Heart right ventricle (tissue), 16 donors: ENCODE results near the gene SYDE2. TPM values are rescaled to one million over a fixed set of nuclear protein-coding genes. Genes with fewer than 3 reads are reported as not detected.

Experiments used
- ATAC-seq, 8 donors: fragments of 200-7000 bp; cut with Tn5 transposase; one replicate each; pipeline ENCODE4 v1.9.1; 2020; ENCODE audit warnings: mild to moderate bottlenecking in 8 of 8, moderate library complexity in 8 of 8, moderate number of reproducible peaks in 1 of 8
- DNase-seq, 2 donors: peaks; one replicate each; pipeline ENCODE4 v3.0.0-alpha.2; 2020
- H3K27ac ChIP-seq, 10 donors: fragments of 200-600 bp; sonication (generic) in 2 of 10; one replicate each; pipeline versions ENCODE4 v1.5.0 to v1.8.0; 2020 to 2022; ENCODE audit warnings: mild to moderate bottlenecking in 3 of 10
- H3K27me3 ChIP-seq, 7 donors: fragments of 200-600 bp; one replicate each; pipeline ENCODE4 v1.8.0; 2021 to 2022; ENCODE audit warnings: mild to moderate bottlenecking in 2 of 7
- H3K36me3 ChIP-seq, 9 donors: fragments of 200-600 bp; sonication (generic) in 1 of 9; one replicate each; pipeline versions ENCODE4 v1.5.0 to v1.8.0; 2020 to 2022; ENCODE audit warnings: mild to moderate bottlenecking in 2 of 9
- H3K4me1 ChIP-seq, 9 donors: fragments of 200-600 bp; sonication (generic) in 1 of 9; one replicate each; pipeline versions ENCODE4 v1.5.0 to v1.8.0; 2020 to 2022; ENCODE audit warnings: mild to moderate bottlenecking in 4 of 9
- H3K4me3 ChIP-seq, 10 donors: fragments of 200-600 bp; sonication (generic) in 2 of 10; one replicate each; pipeline versions ENCODE4 v1.5.0 to v1.8.0; 2020 to 2022; ENCODE audit warnings: mild to moderate bottlenecking in 7 of 10, moderate library complexity in 2 of 10
- H3K9me3 ChIP-seq, 11 donors: fragments of 200-600 bp in 10 of 11; sonication (generic) in 2 of 11; one replicate each; pipeline versions ENCODE4 v1.5.0 to v1.8.0; 2013 to 2022; ENCODE audit warnings: mild to moderate bottlenecking in 2 of 11, control low read depth in 1 of 11, moderate library complexity in 1 of 11
- CTCF ChIP-seq, 9 donors: fragments of 200-600 bp; sonication (generic) in 2 of 9; IDR thresholded peaks; one replicate each; pipeline versions ENCODE4 v1.5.0 to v1.8.0; 2021 to 2022; ENCODE audit warnings: antibody characterized with exemption in 9 of 9, mild to moderate bottlenecking in 5 of 9, moderate library complexity in 1 of 9
- WGBS, 2 donors: extraction: QIAGEN DNeasy Blood & Tissue Kit; methylation state at CpG; one replicate each; pipeline ENCODE4 v1.1.7; 2013; ENCODE audit warnings: inconsistent platforms in 1 of 2; 5-methylcytosine and 5-hydroxymethylcytosine counted together
- intact Hi-C, 10 donors: fragments of 100-400 bp; cut with DNase I; formaldehyde crosslinking; loops; one replicate each; pipeline versions ENCODE4 v1.11.1 to v1.14.2; 2022
- polyA plus RNA-seq, 2 donors: library from polyadenylated mRNA; stranded (reverse); fragments of 200-250 nt; gene quantifications; one replicate each; pipeline ENCODE4 v1.2.3, GENCODE V29; 2013
- total RNA-seq, 10 donors: library from RNA; stranded (reverse); fragmentation: NEBNext Ultra II Directional in 3 of 10; extraction: Animal tissue kit (Norgen Biotek cat#: 25700) in 3 of 10; gene quantifications; one replicate each; pipeline versions ENCODE4 v1.2.1 to v1.2.4, GENCODE V29; 2021 to 2023
- donor health status: Arrhythmogenic right ventricular cardiomyopathy.
- donor health status: ischemic (EF 13 %, LVEDD 7.1; RV severe dilation, severe dysfunction).
- donor health status: healthy with polysubstance abuse.
- donor health status: DM: no; HTN: yes; CAD: no.
- donor health status: DM: no; HTN: no; CAD: no.
- donor health status: ischemic (EF 25% LVEDD 6.9; RV normal size, moderate dysfunction).
- donor health status: ischemic (EF 25% LVEDD 5.7; RV mildly dilated, moderate dysfunction).
- donor health status: healthy.
- donor health status: DM: yes; HTN: yes; CAD: no.
- donor health status: Ischemic cardiomyopathy.
- donor health status: ischemic (EF 35%, LVEDD 5.7; RV mildly dilated, moderate dysfunction).
- donor health status: nonischemic (EF 11% LVEDD 7.7; RV severe dilation, severe dysfunction).
- donor health status: DM: yes; HTN: yes; CAD: no.
- donor health status: PGD.
- donor health status: ischemic (EF 29% LVEDD 5.4; RV normal size, mild dysfunction).
- donor health status: nonischemic (EF 23%, LVEDD 6.1; RV moderate dilation, normal function).

SYDE2 gene
- total and polyA plus RNA-seq, 12 donors = 1.1 to 24.7 (median 20.9) TPM

GRCh38 chr1:85132078-85132720, 68.6 kb downstream of the SYDE2 start:
- DNase-seq (no peak), ATAC-seq (no peak)
- no peak for TF ChIP-seq CTCF (IDR thresholded peaks at IDR 0.05)
- no peak overlapping the region for H3K27ac ChIP-seq
- H3K36me3 ChIP-seq = no peaks in the 10 kb centered on the region
- 61 to 70% methylated on average over 4 of the region's 4 CpGs for WGBS, 2 donors
- H3K4me1 ChIP-seq = peaks cover 0 to 21% (median 5%) of the 10 kb centered on the region in 9 donors
- no peaks in the 10 kb centered on the region for H3K9me3 ChIP-seq
- no peak overlapping the region for H3K4me3 ChIP-seq
- intact Hi-C loops = loop anchor here in 1 of 10 donors (5.0 kb wide), 1 partner anchor 100 kb away; no protein-coding TSS in a partner anchor
- no peaks in the 10 kb centered on the region for H3K27me3 ChIP-seq

GRCh38 chr1:85128316-85128715, 72.5 kb downstream of the SYDE2 start:
- intact Hi-C loops = no loop called here
- Histone ChIP-seq H3K27ac (no peak overlapping the region), H3K4me3 (no peak overlapping the region), H3K36me3 (no peaks in the 10 kb centered on the region), H3K27me3 (no peaks in the 10 kb centered on the region), H3K4me1 (peaks cover 0 to 15% (median 0%) of the 10 kb centered on the region in 9 donors), H3K9me3 (no peaks in the 10 kb centered on the region)
- WGBS, 2 donors = 58 to 60% methylated on average over 1 of the region's 1 CpG
- no peak for DNase-seq
- no peak for ATAC-seq
- no peak for TF ChIP-seq CTCF (IDR thresholded peaks at IDR 0.05)

GRCh38 chr1:85125891-85126290, 74.9 kb downstream of the SYDE2 start:
- DNase-seq (no peak), ATAC-seq (no peak)
- Histone ChIP-seq H3K4me1 (no peaks in the 10 kb centered on the region), H3K9me3 (no peaks in the 10 kb centered on the region), H3K36me3 (no peaks in the 10 kb centered on the region), H3K27me3 (no peaks in the 10 kb centered on the region), H3K27ac (no peak overlapping the region), H3K4me3 (no peak overlapping the region)
- TF ChIP-seq CTCF (IDR thresholded peaks at IDR 0.05) = no peak
- intact Hi-C loops = no loop called here
- WGBS, 2 donors = 55 to 58% methylated on average over 1 of the region's 1 CpG

GRCh38 chr1:85124091-85124490, 76.7 kb downstream of the SYDE2 start:
- Histone ChIP-seq H3K4me1 (no peaks in the 10 kb centered on the region), H3K4me3 (no peak overlapping the region), H3K9me3 (no peaks in the 10 kb centered on the region), H3K27ac (no peak overlapping the region), H3K36me3 (no peaks in the 10 kb centered on the region), H3K27me3 (no peaks in the 10 kb centered on the region)
- intact Hi-C loops = no loop called here
- DNase-seq = no peak
- WGBS, 2 donors = 70 to 71% methylated on average over 5 of the region's 5 CpGs
- TF ChIP-seq CTCF (IDR thresholded peaks at IDR 0.05) = no peak
- no peak for ATAC-seq
